RWPE2 (cell line): Measurements from ENCODE around the gene SLC6A3.

Source experiments
- ATAC-seq: fragments of 200-7000 bp; cut with Tn5 transposase; 3 replicates; pipeline ENCODE4 v1.9.1; 2021; ENCODE audit warnings: low read depth
- DNase-seq: peaks from one replicate; pipeline ENCODE4 v3.0.0-alpha.2; 2020; ENCODE audit warnings: low spot score
- H3K27ac ChIP-seq: fragments of 450-650 bp; 2 replicates; pipeline ENCODE4 v1.5.1; 2017; ENCODE audit warnings: mild to moderate bottlenecking; ENCODE audit not compliant: poor library complexity, severe bottlenecking
- H3K27me3 ChIP-seq: fragments of 250-450 bp; sonication (Bioruptor Pico); 2 replicates; pipeline ENCODE4 v1.5.1; 2021; ENCODE audit warnings: mild to moderate bottlenecking, moderate library complexity; ENCODE audit not compliant: insufficient read depth, poor library complexity, severe bottlenecking
- H3K36me3 ChIP-seq: fragments of 250-450 bp; sonication (Bioruptor Pico); 2 replicates; pipeline ENCODE4 v1.5.1; 2020; ENCODE audit warnings: low read depth, mild to moderate bottlenecking, moderate library complexity
- H3K4me1 ChIP-seq: fragments of 250-450 bp; sonication (Bioruptor Pico); 2 replicates; pipeline ENCODE4 v1.5.1; 2021; ENCODE audit warnings: mild to moderate bottlenecking, moderate library complexity; ENCODE audit not compliant: insufficient read depth, poor library complexity, severe bottlenecking
- H3K4me3 ChIP-seq: fragments of 250-450 bp; sonication (Bioruptor Pico); 2 replicates; pipeline ENCODE4 v1.5.1; 2021; ENCODE audit warnings: mild to moderate bottlenecking, moderate library complexity; ENCODE audit not compliant: severe bottlenecking
- H3K9me3 ChIP-seq: fragments of 250-450 bp; sonication (Bioruptor Pico); 2 replicates; pipeline ENCODE4 v1.5.1; 2021; ENCODE audit warnings: mild to moderate bottlenecking, moderate library complexity; ENCODE audit not compliant: severe bottlenecking
- TF ChIP-seq, protein P1 (sequence below): fragments of 450-650 bp; IDR thresholded peaks from one replicate; pipeline ENCODE4 v1.5.1; 2017; ENCODE audit warnings: mild to moderate bottlenecking, moderate library complexity; ENCODE audit not compliant: poor library complexity, severe bottlenecking

The SLC6A3 gene

DNA sequence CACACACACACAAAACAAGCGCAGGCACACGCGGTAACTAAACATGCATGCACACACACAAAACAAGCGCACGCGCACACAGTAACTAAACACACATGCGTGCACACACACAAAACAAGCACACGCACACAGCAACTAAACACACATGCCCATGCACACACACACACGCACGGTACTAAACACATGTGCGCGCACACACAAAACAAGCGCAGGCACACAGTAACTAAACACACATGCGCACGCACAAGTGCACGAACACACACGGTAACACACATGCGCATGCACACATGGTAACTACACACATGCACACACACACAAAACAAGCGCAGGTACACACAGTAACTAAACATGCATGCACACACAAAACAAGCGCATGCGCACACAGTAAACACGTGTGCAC is 19.9 kb upstream of the SLC6A3 start:
- peaks cover 60% of the 10 kb centered on the region for H3K36me3 ChIP-seq

DNA sequence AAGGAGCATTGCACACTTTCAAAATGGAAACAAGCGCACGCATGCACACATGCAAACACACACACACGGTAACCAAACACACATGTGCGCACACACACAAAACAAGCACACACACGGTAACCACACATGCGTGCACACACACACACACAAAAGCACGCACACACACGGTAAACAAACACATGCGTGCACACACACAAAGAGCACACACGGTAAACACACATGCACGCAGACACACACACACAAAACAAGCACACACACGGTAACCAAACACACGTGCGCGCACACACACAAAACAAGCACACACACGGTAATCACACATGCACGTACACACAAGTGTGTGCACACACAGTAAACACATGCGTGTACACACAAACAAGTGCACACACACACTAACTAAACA is 19.3 kb upstream of the SLC6A3 start:
- Histone ChIP-seq H3K36me3 (peaks cover 60% of the 10 kb centered on the region), H3K4me3 (no peak overlapping the region), H3K27ac (no peak overlapping the region), H3K27me3 (no peaks in the 10 kb centered on the region), H3K9me3 (no peaks in the 10 kb centered on the region), H3K4me1 (no peaks in the 10 kb centered on the region)
- DNase-seq (peak; percentile 25), ATAC-seq (no peak)
- TF ChIP-seq, protein P1, sequence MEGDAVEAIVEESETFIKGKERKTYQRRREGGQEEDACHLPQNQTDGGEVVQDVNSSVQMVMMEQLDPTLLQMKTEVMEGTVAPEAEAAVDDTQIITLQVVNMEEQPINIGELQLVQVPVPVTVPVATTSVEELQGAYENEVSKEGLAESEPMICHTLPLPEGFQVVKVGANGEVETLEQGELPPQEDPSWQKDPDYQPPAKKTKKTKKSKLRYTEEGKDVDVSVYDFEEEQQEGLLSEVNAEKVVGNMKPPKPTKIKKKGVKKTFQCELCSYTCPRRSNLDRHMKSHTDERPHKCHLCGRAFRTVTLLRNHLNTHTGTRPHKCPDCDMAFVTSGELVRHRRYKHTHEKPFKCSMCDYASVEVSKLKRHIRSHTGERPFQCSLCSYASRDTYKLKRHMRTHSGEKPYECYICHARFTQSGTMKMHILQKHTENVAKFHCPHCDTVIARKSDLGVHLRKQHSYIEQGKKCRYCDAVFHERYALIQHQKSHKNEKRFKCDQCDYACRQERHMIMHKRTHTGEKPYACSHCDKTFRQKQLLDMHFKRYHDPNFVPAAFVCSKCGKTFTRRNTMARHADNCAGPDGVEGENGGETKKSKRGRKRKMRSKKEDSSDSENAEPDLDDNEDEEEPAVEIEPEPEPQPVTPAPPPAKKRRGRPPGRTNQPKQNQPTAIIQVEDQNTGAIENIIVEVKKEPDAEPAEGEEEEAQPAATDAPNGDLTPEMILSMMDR: no peak

More for the DNA sequence above, 19.9 kb upstream of the SLC6A3 start:
- Histone ChIP-seq H3K4me1 (no peaks in the 10 kb centered on the region), H3K27me3 (no peaks in the 10 kb centered on the region), H3K27ac (no peak overlapping the region), H3K4me3 (no peak overlapping the region), H3K9me3 (no peaks in the 10 kb centered on the region)
- TF ChIP-seq, protein P1: no peak
- DNase-seq (peak; percentile 25), ATAC-seq (no peak)

DNA sequence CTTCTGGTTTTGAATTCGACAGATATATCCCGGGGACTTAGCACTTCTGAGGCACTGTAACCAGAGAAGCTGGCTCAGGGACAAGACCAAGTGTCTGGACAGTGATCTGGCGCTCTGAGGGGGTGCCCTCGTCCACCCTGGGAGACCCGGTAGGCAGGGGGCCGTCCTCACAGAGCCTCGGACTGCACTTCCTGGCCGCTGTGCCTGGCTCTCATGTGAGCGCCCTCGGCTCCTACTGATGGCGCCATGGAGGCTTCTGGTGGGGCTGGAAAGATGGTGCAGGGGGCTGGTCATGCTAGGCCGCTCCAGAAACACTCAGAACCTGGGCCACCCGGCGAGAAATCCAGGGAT is 18.8 kb upstream of the SLC6A3 start:
- Histone ChIP-seq H3K27ac (no peak overlapping the region), H3K27me3 (no peaks in the 10 kb centered on the region), H3K4me3 (no peak overlapping the region), H3K4me1 (no peaks in the 10 kb centered on the region), H3K36me3 (peaks cover 60% of the 10 kb centered on the region), H3K9me3 (no peaks in the 10 kb centered on the region)
- no peak for ATAC-seq
- TF ChIP-seq, protein P1: no peak
- peak; percentile 66 for DNase-seq

DNA sequence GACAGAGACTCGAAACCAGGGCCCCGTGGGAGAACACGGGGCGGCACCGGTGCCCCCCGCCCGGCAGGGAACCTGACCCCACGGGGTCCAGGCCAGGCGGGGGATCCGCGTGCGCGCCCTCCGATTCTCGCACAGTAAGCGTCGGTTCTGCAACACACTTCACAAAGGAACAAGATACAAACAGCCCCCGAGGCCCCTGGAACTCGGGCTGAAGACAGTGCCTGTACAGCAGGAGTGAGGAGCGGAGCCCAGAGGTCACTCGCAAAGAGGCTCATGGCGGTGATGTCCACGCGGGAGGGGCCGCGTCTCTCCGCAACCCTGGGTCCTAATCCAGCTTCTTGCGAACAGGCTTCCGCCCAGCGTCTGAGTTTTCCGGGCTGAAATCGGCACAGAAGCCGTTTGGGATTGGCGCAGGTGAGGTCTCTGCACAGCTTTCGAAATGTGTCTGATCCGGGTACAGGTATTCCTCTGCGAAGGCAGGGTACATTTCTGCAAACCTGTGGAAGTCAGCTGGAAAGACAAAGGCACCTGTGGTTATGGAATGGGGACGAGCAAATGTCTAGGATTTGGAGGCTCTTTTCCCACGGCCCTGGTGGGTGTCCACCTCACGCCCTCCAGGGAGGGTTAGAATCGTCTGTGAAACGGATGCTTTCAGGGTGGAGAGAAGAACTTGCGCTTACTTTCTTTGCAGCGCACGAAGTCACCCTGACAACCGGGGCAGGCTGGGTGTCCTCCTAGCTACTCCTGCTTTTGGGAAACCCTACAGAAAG is 18.3 kb upstream of the SLC6A3 start:
- TF ChIP-seq, protein P1: no peak
- Histone ChIP-seq H3K4me1 (no peaks in the 10 kb centered on the region), H3K4me3 (no peak overlapping the region), H3K36me3 (peaks cover 56% of the 10 kb centered on the region), H3K27me3 (no peaks in the 10 kb centered on the region), H3K9me3 (no peaks in the 10 kb centered on the region), H3K27ac (no peak overlapping the region)
- no peak for ATAC-seq
- DNase-seq: peak; percentile 68

DNA sequence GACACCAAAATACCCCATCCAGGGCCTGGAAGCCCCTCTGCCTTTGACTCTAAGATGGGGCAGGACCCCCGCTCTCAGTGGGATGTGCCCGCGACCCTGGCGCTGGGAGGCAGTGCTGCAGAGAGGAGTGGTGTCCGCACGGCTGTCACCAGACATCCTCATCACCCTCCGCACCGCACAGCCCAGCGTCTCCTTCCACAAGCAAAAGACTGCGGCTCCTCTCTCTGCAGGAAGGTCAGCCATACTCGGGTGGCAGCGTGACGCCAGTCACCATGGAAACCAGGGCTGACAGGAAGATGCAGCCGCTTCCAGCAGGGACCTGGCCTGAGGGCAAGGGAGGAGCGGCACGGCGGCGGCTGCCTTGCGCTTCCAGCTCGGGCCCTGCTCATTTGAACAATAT is 17.1 kb upstream of the SLC6A3 start:
- H3K27ac ChIP-seq: no peak overlapping the region
- TF ChIP-seq, protein P1: no peak
- no peaks in the 10 kb centered on the region for H3K4me1 ChIP-seq
- peaks cover 6% of the 10 kb centered on the region for H3K9me3 ChIP-seq
- peak; percentile 60 for DNase-seq
- H3K27me3 ChIP-seq: no peaks in the 10 kb centered on the region
- no peak for ATAC-seq
- H3K4me3 ChIP-seq: no peak overlapping the region
- H3K36me3 ChIP-seq: peaks cover 50% of the 10 kb centered on the region
